ENCODE measurements around the gene CDKN2B-AS1. TPM values are rescaled to one million over a fixed set of nuclear protein-coding genes. Genes with fewer than 3 reads are reported as not detected.

Gene CDKN2B-AS1
- total and polyA plus RNA-seq, 2 experiments from 2014 or later, result 0.61 to 4.1 TPM

- H3K27me3 ChIP-seq (replicated peaks; ENCODE audit: insufficient read depth), result no peaks in the 10 kb centered on the region
- no peaks in the 10 kb centered on the region for H4K20me1 ChIP-seq (ENCODE audit: insufficient read depth)
- H3F3A ChIP-seq (ENCODE audit: insufficient read depth), result peaks cover 33% of the 10 kb centered on the region
- H3K27ac ChIP-seq, result peak overlapping the region; percentile 76
- in situ Hi-C loops (cut with MboI), result loop anchor here (25.0 kb wide), 1 partner anchor 290 kb away; the partner anchor contains the start of gene MTAP
- no peaks in the 10 kb centered on the region for H3K36me3 ChIP-seq (ENCODE audit: low read depth)
- peaks cover 43% of the 10 kb centered on the region for H3K4me1 ChIP-seq (ENCODE audit: insufficient read depth)
- DNase-seq, result no peak
- 86 to 92% methylated on average over 4 of the region's 4 CpGs for WGBS, 2 experiments (ENCODE audit: low coverage in 1 of 2, low lambda C conversion rate in 2 of 2, missing lambda C conversion rate in 2 of 2)
- no peaks in the 10 kb centered on the region for H3K9me2 ChIP-seq (ENCODE audit: insufficient read depth)
- no peak for TF ChIP-seq EZH2 (IDR thresholded peaks at IDR 0.05; ENCODE audit: insufficient read depth, poor library complexity, severe bottlenecking)
- no peak for TF ChIP-seq EZH2phosphoT487 (IDR thresholded peaks at IDR 0.05; ENCODE audit: insufficient read depth, low read depth)
- H3K9ac ChIP-seq, result no peak overlapping the region
- no peak overlapping the region for H3K4me3 ChIP-seq
- H2AFZ ChIP-seq, result peak overlapping the region; percentile 19; the same call in 1 of the 2 replicates
- no peaks in the 10 kb centered on the region for H3K9me3 ChIP-seq (ENCODE audit: low read depth)
- H3K79me2 ChIP-seq (ENCODE audit: insufficient read depth), result no peaks in the 10 kb centered on the region
- H3K4me2 ChIP-seq (ENCODE audit: unreplicated experiment), result peak overlapping the region; percentile 10
These were observed 107.8 kb downstream of the CDKN2B-AS1 start for GRCh38 chr9:22102146-22103053.

GRCh38 chr9:22103685-22104575 lies 109.3 kb downstream of the CDKN2B-AS1 start:
- H3K9me3 ChIP-seq (ENCODE audit: low read depth), result no peaks in the 10 kb centered on the region
- H3K9me2 ChIP-seq (ENCODE audit: insufficient read depth), result no peaks in the 10 kb centered on the region; the same call in 1 of the 2 replicates
- peaks cover 38% of the 10 kb centered on the region for H3K4me1 ChIP-seq (ENCODE audit: insufficient read depth)
- 61 to 75% methylated on average over 4 of the region's 4 CpGs for WGBS, 2 experiments (ENCODE audit: low coverage in 1 of 2, low lambda C conversion rate in 2 of 2, missing lambda C conversion rate in 2 of 2)
- no peaks in the 10 kb centered on the region for H3K27me3 ChIP-seq (replicated peaks; ENCODE audit: insufficient read depth)
- no peaks in the 10 kb centered on the region for H3K79me2 ChIP-seq (ENCODE audit: insufficient read depth)
- H2AFZ ChIP-seq, result peak overlapping the region; percentile 14
- DNase-seq, result peak; percentile 42
- H3K4me3 ChIP-seq, result no peak overlapping the region
- peak overlapping the region; percentile 76 for H3K27ac ChIP-seq
- no peaks in the 10 kb centered on the region for H3K36me3 ChIP-seq (ENCODE audit: low read depth)
- H3K9ac ChIP-seq, result peak overlapping the region; percentile 26
- TF ChIP-seq EZH2phosphoT487 (IDR thresholded peaks at IDR 0.05; ENCODE audit: insufficient read depth, low read depth) (no peak), EZH2 (IDR thresholded peaks at IDR 0.05; ENCODE audit: insufficient read depth, poor library complexity, severe bottlenecking) (no peak)
- peak overlapping the region; percentile 77 for H3K4me2 ChIP-seq (ENCODE audit: unreplicated experiment)
- in situ Hi-C loops (cut with MboI), result loop anchor here (25.0 kb wide), 1 partner anchor 292 kb away; the partner anchor contains the start of gene MTAP
- peaks cover 22% of the 10 kb centered on the region for H3F3A ChIP-seq (ENCODE audit: insufficient read depth)
- no peaks in the 10 kb centered on the region for H4K20me1 ChIP-seq (ENCODE audit: insufficient read depth)

GRCh38 chr9:22105005-22105722 lies 110.6 kb downstream of the CDKN2B-AS1 start:
- Histone ChIP-seq H3K36me3 (ENCODE audit: low read depth) (no peaks in the 10 kb centered on the region), H4K20me1 (ENCODE audit: insufficient read depth) (no peaks in the 10 kb centered on the region), H3K4me2 (ENCODE audit: unreplicated experiment) (no peak overlapping the region), H2AFZ (no peak overlapping the region), H3K4me1 (ENCODE audit: insufficient read depth) (peaks cover 34% of the 10 kb centered on the region), H3K9me2 (ENCODE audit: insufficient read depth) (no peaks in the 10 kb centered on the region; the same call in 1 of the 2 replicates), H3K79me2 (ENCODE audit: insufficient read depth) (no peaks in the 10 kb centered on the region), H3K9ac (no peak overlapping the region), H3K9me3 (ENCODE audit: low read depth) (no peaks in the 10 kb centered on the region), H3K27me3 (replicated peaks; ENCODE audit: insufficient read depth) (no peaks in the 10 kb centered on the region), H3K27ac (no peak overlapping the region), H3K4me3 (no peak overlapping the region), H3F3A (ENCODE audit: insufficient read depth) (peaks cover 26% of the 10 kb centered on the region)
- WGBS, 2 experiments (ENCODE audit: low coverage in 1 of 2, low lambda C conversion rate in 2 of 2, missing lambda C conversion rate in 2 of 2), result 95 to 98% methylated on average over 4 of the region's 4 CpGs
- TF ChIP-seq EZH2 (IDR thresholded peaks at IDR 0.05; ENCODE audit: insufficient read depth, poor library complexity, severe bottlenecking), result no peak
- no peak for TF ChIP-seq EZH2phosphoT487 (IDR thresholded peaks at IDR 0.05; ENCODE audit: insufficient read depth, low read depth)
- no peak for DNase-seq
- in situ Hi-C loops (cut with MboI), result loop anchor here (25.0 kb wide), 1 partner anchor 293 kb away; the partner anchor contains the start of gene MTAP

Measured in GM23248 (cell line).